ENCODE measurements around the gene CORT.

GRCh38 chr1:10430216-10431069 lies 19.4 kb upstream of the CORT start, which contains the start of gene CENPS:
- TF ChIP-seq POLR2AphosphoS5 (IDR thresholded peaks at IDR 0.05) (peak; percentile 42), CTCF (IDR thresholded peaks at IDR 0.05) (peak; percentile 98 to 99 (median 98))
